Measurements from ENCODE around the gene SNX1.

DNA sequence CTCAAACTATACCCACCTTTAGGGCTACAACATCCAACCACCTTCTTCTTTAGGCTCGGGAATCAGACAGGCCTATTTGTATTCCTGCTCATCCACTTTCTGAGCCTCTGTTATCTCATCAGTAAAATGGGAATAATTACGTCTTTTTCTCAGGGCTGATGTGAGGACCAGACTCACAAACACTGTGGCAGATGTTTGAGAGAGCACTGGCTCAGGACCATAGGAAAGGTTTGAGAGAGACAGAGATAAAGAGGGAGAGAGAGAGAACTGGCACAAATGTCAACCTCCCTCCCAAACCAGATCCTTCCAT, 44.7 kb upstream of the SNX1 start:
- TF ChIP-seq, protein P1, sequence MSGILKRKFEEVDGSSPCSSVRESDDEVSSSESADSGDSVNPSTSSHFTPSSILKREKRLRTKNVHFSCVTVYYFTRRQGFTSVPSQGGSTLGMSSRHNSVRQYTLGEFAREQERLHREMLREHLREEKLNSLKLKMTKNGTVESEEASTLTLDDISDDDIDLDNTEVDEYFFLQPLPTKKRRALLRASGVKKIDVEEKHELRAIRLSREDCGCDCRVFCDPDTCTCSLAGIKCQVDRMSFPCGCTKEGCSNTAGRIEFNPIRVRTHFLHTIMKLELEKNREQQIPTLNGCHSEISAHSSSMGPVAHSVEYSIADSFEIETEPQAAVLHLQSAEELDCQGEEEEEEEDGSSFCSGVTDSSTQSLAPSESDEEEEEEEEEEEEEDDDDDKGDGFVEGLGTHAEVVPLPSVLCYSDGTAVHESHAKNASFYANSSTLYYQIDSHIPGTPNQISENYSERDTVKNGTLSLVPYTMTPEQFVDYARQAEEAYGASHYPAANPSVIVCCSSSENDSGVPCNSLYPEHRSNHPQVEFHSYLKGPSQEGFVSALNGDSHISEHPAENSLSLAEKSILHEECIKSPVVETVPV (CRISPR knock-in tag; IDR thresholded peaks at IDR 0.05), result no peak
- TF ChIP-seq BACH2 (CRISPR knock-in tag; IDR thresholded peaks at IDR 0.05; ENCODE audit: borderline replicate concordance) (no peak), ARNTL (CRISPR knock-in tag; IDR thresholded peaks at IDR 0.05; ENCODE audit: borderline replicate concordance, low read depth) (no peak)

Measured in SK-N-SH treated with all-trans-retinoic acid at 6 μM for 48 hours (cell line).